Testis (tissue), 2 donors: ENCODE measurements around the gene CEACAM16.

Experiments
- CTCF ChIP-seq, 3 experiments: fragments of 450-650 bp in 2 of 3; fragments of 200-600 bp in 1 of 3; sonication (generic) in 1 of 3; IDR thresholded peaks; one replicate each; pipeline ENCODE4 v1.5.1; 2016 to 2019; ENCODE audit warnings: antibody characterized with exemption in 3 of 3, mild to moderate bottlenecking in 2 of 3, moderate library complexity in 1 of 3
- POLR2A ChIP-seq: fragments of 450-650 bp; IDR thresholded peaks from one replicate; pipeline ENCODE4 v1.6.1; 2017; ENCODE audit warnings: antibody characterized with exemption, mild to moderate bottlenecking, moderate library complexity

GRCh38 chr19:44692379-44692721 is 6.6 kb upstream of the CEACAM16 start:
- TF ChIP-seq CTCF (IDR thresholded peaks at IDR 0.05) = no peak
- TF ChIP-seq POLR2A = no peak
